Lower leg skin (tissue), 4 donors: Measurements from ENCODE around the gene C4orf50. TPM values are rescaled to one million over a fixed set of nuclear protein-coding genes. Genes with fewer than 3 reads are reported as not detected.

Experiments used
- DNase-seq, 2 donors: peaks; one replicate each; pipeline ENCODE4 v3.0.0-alpha.2; 2019; ENCODE audit warnings: low spot score in 2 of 2
- H3K4me3 ChIP-seq: fragments of 200-600 bp; sonication (generic); 2 replicates; pipeline ENCODE4 v1.5.1; 2017; ENCODE audit warnings: mild to moderate bottlenecking, low read depth; ENCODE audit not compliant: poor library complexity, severe bottlenecking
- CTCF ChIP-seq, 3 donors: fragments of 450-650 bp; IDR thresholded peaks; one replicate each; pipeline ENCODE4 v1.5.1; 2016; ENCODE audit warnings: antibody characterized with exemption in 3 of 3, mild to moderate bottlenecking in 3 of 3, moderate library complexity in 2 of 3
- POLR2A ChIP-seq, 2 donors: fragments of 450-650 bp; IDR thresholded peaks; one replicate each; pipeline ENCODE4 v1.6.1; 2016 to 2017; ENCODE audit warnings: antibody characterized with exemption in 2 of 2, mild to moderate bottlenecking in 1 of 2, moderate library complexity in 1 of 2
- whole genome bisulfite sequencing, 2 donors: methylation state at CpG; one replicate each; pipeline ENCODE4 v1.1.5; 2018; 5-methylcytosine and 5-hydroxymethylcytosine counted together
- intact Hi-C: fragments of 100-400 bp; cut with DNase I; formaldehyde crosslinking; loops from one replicate; pipeline ENCODE4 v1.15.0; 2023; ENCODE audit warnings: low total_unique reads
- total RNA-seq, 4 donors: library from RNA; depleted of rRNA; stranded (reverse); fragments of >200 nt; gene quantifications; one replicate each; pipeline ENCODE4 v1.1.0, GENCODE V29; 2016

The C4orf50 gene
- total RNA-seq, 4 donors from 2014 or later: not detected

GRCh38 chr4:6011686-6012085 lies 6.5 kb downstream of the C4orf50 start:
- 9 to 17% methylated on average over 7 to 8 of the region's 8 CpGs for WGBS, 2 donors
- no peak for DNase-seq
- intact Hi-C loops: no loop called here
- TF ChIP-seq CTCF (IDR thresholded peaks at IDR 0.05) (no peak), POLR2A (IDR thresholded peaks at IDR 0.05) (no peak)
- no peak overlapping the region for H3K4me3 ChIP-seq

DNA sequence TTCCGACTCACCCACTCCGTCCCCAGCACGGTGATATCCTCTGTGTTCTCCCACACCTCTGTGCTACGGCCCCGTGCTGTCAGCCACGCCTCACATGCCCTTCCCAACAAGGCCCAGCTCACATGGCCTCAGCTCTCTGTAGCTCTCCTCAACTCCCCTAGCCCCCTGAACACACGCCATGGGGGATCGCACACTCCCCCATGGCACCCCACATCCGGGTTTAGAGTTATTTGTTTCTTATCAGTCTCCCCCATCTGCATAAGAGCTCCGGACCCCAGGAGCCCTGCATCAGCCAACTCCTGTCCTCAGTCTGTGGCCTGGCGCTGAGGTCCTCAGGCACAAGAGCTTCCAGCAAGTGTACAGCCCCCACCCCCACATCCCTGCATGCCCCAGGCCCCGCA lies 7.0 kb downstream of the C4orf50 start:
- TF ChIP-seq POLR2A (IDR thresholded peaks at IDR 0.05): no peak
- no peak for TF ChIP-seq CTCF (IDR thresholded peaks at IDR 0.05)
- intact Hi-C loops: no loop called here

DNA sequence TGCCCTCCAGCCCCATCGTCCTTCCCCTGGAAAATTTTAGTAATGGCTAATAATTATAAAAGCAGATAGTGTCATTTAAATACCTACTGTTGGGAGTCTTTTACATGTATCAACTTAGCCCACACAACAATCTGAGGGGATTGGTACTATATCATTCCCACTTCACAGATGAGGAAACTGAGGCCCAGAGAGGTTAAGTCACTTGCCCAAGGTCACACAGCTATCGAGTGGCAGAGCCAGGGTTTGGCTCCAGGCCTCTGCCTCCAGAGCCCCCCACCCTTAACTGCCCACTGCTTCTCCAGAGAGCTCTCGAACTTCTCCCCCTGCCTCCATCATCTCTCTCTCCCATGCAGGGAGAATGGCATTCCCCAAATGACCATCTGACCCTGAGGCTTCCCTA lies 7.4 kb downstream of the C4orf50 start:
- no peak overlapping the region for H3K4me3 ChIP-seq
- WGBS, 2 donors: 66 to 79% methylated on average over 3 of the region's 3 CpGs
- TF ChIP-seq POLR2A (IDR thresholded peaks at IDR 0.05): no peak
- TF ChIP-seq CTCF (IDR thresholded peaks at IDR 0.05): no peak
- no peak for DNase-seq
- intact Hi-C loops: no loop called here

More for the DNA sequence above, 7.0 kb downstream of the C4orf50 start:
- H3K4me3 ChIP-seq: no peak overlapping the region
- 48 to 58% methylated on average over 11 of the region's 12 CpGs for WGBS, 2 donors
- DNase-seq: no peak

DNA sequence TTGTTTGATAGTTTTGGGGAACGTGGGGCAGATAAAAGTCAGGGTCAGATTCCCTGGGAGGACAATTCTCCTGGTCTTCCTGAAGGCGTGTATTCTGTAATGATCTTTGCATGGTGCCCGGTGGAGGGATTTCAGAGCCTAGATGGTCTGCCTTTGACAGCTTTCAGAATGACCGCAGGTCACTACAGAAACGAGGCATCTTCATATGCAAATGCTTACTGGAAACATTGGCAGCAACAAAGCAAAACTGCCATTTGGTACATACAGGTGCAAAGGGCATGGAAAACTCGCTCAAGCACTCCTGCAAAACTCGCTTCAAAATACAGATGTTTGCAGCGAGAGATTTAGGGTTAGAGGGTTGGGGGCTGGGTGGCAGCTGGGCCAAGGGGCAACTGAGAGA lies 8.8 kb downstream of the C4orf50 start:
- intact Hi-C loops: no loop called here
- H3K4me3 ChIP-seq: no peak overlapping the region
- 46% methylated on average over 8 of the region's 8 CpGs for WGBS, 2 donors
- TF ChIP-seq CTCF (IDR thresholded peaks at IDR 0.05) (no peak), POLR2A (IDR thresholded peaks at IDR 0.05) (no peak)
- DNase-seq: no peak

DNA sequence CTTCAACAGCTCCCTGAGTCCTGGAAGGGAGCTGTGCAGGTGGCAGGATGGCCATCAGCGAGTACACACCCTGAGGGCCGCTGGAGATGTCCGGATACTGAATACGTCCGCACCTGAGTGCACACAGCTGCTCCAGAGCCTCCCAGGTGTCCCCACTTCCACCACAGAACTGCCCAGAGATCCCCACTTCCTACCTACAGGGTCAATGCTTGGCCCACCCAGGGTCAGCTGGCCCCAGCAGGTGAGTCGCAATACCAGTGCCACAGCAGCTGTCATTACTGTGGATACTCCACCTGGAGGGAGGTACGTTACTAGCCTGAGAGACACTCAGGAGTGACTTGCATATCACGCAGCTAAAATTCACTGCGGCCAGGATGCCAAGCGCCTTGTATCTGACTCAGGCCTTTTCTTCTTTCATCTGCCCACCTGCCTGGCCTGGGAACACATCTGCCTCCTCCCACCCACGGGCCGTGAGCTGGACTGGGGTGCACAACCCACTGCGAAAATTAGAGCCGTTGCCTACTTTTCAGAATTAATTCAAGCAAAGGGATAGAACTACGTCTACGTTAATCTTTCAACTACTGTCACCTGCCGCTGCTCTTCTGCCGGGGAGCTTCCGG lies 9.4 kb downstream of the C4orf50 start:
- no peak overlapping the region for H3K4me3 ChIP-seq
- DNase-seq: no peak
- no peak for TF ChIP-seq POLR2A (IDR thresholded peaks at IDR 0.05)
- WGBS, 2 donors: 72 to 74% methylated on average over 19 of the region's 19 CpGs
- intact Hi-C loops: no loop called here

GRCh38 chr4:6008092-6008551 lies 10.1 kb downstream of the C4orf50 start:
- intact Hi-C loops: no loop called here
- WGBS, 2 donors: 10 to 43% methylated on average over 25 to 34 of the region's 54 CpGs
- DNase-seq: no peak
- no peak for TF ChIP-seq POLR2A (IDR thresholded peaks at IDR 0.05)
- TF ChIP-seq CTCF (IDR thresholded peaks at IDR 0.05): no peak
- no peak overlapping the region for H3K4me3 ChIP-seq
